Activated CD8-positive, alpha-beta memory T cell treated with anti-CD3 and anti-CD28 coated beads for 24 hours (primary cell): ENCODE measurements around the gene FOXO3.

Source experiments
- DNase-seq: peaks from one replicate; pipeline ENCODE4 v3.0.0-alpha.2; 2020

FOXO3 gene

GRCh38 chr6:108689272-108690161, 128.8 kb downstream of the FOXO3 start:
- no peak for DNase-seq

GRCh38 chr6:108690326-108691049, 129.8 kb downstream of the FOXO3 start:
- DNase-seq: no peak

GRCh38 chr6:108693430-108694154, 132.9 kb downstream of the FOXO3 start:
- no peak for DNase-seq

GRCh38 chr6:108694816-108695215, 134.1 kb downstream of the FOXO3 start:
- no peak for DNase-seq

GRCh38 chr6:108697561-108698161, 136.9 kb downstream of the FOXO3 start:
- DNase-seq: no peak

- DNase-seq: no peak
Measured at GRCh38 chr6:108698593-108699289, 138.0 kb downstream of the FOXO3 start.

- DNase-seq: no peak
Measured at GRCh38 chr6:108699290-108700041, 138.7 kb downstream of the FOXO3 start.

GRCh38 chr6:108702106-108702851, 141.6 kb downstream of the FOXO3 start:
- DNase-seq: no peak

- DNase-seq: no peak
Measured at GRCh38 chr6:108706649-108707048, 145.9 kb downstream of the FOXO3 start.

- DNase-seq: no peak
Measured at GRCh38 chr6:108707328-108707976, 146.7 kb downstream of the FOXO3 start.

- no peak for DNase-seq
Measured at GRCh38 chr6:108710030-108710429, 149.3 kb downstream of the FOXO3 start.

- DNase-seq: no peak
Measured at GRCh38 chr6:108710551-108710950, 149.8 kb downstream of the FOXO3 start.

- no peak for DNase-seq
Measured at GRCh38 chr6:108711071-108711470, 150.4 kb downstream of the FOXO3 start.

- DNase-seq: no peak
Measured at GRCh38 chr6:108711826-108712225, 151.1 kb downstream of the FOXO3 start.

GRCh38 chr6:108712946-108713345, 152.2 kb downstream of the FOXO3 start:
- no peak for DNase-seq

- no peak for DNase-seq
Measured at GRCh38 chr6:108714101-108714765, 153.5 kb downstream of the FOXO3 start.

GRCh38 chr6:108714766-108715414, 154.2 kb downstream of the FOXO3 start:
- DNase-seq: no peak

GRCh38 chr6:108715832-108716231, 155.1 kb downstream of the FOXO3 start:
- DNase-seq: no peak
